Mucosa of descending colon (tissue), 3 donors: ENCODE measurements around the gene HOXD12. TPM values are rescaled to one million over a fixed set of nuclear protein-coding genes. Genes with fewer than 3 reads are reported as not detected.

Experiments
- ATAC-seq: fragments of 200-7000 bp; cut with Tn5 transposase; one replicate; pipeline ENCODE4 v1.9.1; 2020; ENCODE audit warnings: mild to moderate bottlenecking, moderate library complexity
- DNase-seq, 3 donors: peaks; one replicate each; pipeline ENCODE4 v3.0.0-alpha.2; 2020
- H3K36me3 ChIP-seq: fragments of 200-600 bp; one replicate; pipeline ENCODE4 v1.8.0; 2021; ENCODE audit warnings: low read depth, mild to moderate bottlenecking
- H3K4me1 ChIP-seq: fragments of 200-600 bp; one replicate; pipeline ENCODE4 v1.8.0; 2021; ENCODE audit warnings: low read depth, mild to moderate bottlenecking
- H3K4me3 ChIP-seq: fragments of 200-600 bp; one replicate; pipeline ENCODE4 v1.8.0; 2021; ENCODE audit warnings: mild to moderate bottlenecking
- H3K9me3 ChIP-seq: fragments of 200-600 bp; one replicate; pipeline ENCODE4 v1.8.0; 2021; ENCODE audit warnings: mild to moderate bottlenecking
- intact Hi-C, 2 donors: fragments of 100-400 bp; cut with DNase I in 1 of 2; cut with micrococcal nuclease in 1 of 2; formaldehyde crosslinking; loops; one replicate each; pipeline versions ENCODE4 v1.11.0 to v1.11.1; 2022; cut with DNase I, micrococcal nuclease
- total RNA-seq, 3 donors: library from RNA; stranded (reverse); fragmentation: NEBNext Ultra II Directional in 2 of 3; extraction: Animal tissue kit (Norgen Biotek cat#: 25700) in 2 of 3; gene quantifications; one replicate each; pipeline versions ENCODE4 v1.2.1 to v1.2.4, GENCODE V29; 2021 to 2023
- TF ChIP-seq, protein P1 (sequence below): fragments of 200-600 bp; IDR thresholded peaks from one replicate; pipeline ENCODE4 v1.8.0; 2022; ENCODE audit warnings: antibody characterized with exemption, mild to moderate bottlenecking
- donor health status: DM: no; HTN: no; CAD: no; lungs with moderate emphysema.
- donor health status: DM: no; HTN: no; CAD: no.
- donor health status: DM: no; HTN: yes; CAD: no.

HOXD12 gene
- total RNA-seq, 3 donors from 2014 or later: not detected

DNA sequence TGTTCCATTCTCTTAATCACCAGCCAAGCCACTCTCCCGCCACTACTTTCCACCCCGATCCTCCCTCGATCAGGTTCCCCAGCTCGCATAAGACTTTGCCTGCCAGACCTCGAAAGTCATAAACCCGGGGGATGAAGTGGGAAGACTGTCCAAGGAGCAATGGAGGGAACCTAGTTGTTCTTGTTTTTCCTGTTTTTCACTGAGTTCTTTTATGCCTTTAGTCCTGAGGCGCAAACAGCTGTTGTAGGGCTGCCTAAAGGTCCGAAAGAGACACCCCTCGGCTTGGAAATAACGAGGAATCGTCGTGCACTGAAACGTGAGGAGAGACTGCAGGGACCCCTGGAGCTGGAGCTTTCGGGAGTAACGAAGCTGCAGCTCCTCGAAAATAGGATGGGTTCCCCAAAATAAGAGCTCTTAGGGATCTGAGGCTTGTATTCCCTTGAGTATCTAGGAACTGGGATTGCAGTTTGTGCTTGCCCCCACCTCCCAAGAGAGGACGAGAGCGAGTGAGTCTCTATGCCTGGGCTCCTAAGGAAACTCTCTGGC is 1.7 kb upstream of the HOXD12 start:
- intact Hi-C loops: loop anchor here in 1 of 2 donors (5.0 kb wide), 1 partner anchor 406 kb away; no protein-coding TSS in a partner anchor
- no peaks in the 10 kb centered on the region for H3K9me3 ChIP-seq
- no peaks in the 10 kb centered on the region for H3K36me3 ChIP-seq
- TF ChIP-seq, protein P1, sequence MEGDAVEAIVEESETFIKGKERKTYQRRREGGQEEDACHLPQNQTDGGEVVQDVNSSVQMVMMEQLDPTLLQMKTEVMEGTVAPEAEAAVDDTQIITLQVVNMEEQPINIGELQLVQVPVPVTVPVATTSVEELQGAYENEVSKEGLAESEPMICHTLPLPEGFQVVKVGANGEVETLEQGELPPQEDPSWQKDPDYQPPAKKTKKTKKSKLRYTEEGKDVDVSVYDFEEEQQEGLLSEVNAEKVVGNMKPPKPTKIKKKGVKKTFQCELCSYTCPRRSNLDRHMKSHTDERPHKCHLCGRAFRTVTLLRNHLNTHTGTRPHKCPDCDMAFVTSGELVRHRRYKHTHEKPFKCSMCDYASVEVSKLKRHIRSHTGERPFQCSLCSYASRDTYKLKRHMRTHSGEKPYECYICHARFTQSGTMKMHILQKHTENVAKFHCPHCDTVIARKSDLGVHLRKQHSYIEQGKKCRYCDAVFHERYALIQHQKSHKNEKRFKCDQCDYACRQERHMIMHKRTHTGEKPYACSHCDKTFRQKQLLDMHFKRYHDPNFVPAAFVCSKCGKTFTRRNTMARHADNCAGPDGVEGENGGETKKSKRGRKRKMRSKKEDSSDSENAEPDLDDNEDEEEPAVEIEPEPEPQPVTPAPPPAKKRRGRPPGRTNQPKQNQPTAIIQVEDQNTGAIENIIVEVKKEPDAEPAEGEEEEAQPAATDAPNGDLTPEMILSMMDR: no peak
- ATAC-seq (no peak), DNase-seq (no peak)
- no peak overlapping the region for H3K4me3 ChIP-seq
- H3K4me1 ChIP-seq: peaks cover 24% of the 10 kb centered on the region

DNA sequence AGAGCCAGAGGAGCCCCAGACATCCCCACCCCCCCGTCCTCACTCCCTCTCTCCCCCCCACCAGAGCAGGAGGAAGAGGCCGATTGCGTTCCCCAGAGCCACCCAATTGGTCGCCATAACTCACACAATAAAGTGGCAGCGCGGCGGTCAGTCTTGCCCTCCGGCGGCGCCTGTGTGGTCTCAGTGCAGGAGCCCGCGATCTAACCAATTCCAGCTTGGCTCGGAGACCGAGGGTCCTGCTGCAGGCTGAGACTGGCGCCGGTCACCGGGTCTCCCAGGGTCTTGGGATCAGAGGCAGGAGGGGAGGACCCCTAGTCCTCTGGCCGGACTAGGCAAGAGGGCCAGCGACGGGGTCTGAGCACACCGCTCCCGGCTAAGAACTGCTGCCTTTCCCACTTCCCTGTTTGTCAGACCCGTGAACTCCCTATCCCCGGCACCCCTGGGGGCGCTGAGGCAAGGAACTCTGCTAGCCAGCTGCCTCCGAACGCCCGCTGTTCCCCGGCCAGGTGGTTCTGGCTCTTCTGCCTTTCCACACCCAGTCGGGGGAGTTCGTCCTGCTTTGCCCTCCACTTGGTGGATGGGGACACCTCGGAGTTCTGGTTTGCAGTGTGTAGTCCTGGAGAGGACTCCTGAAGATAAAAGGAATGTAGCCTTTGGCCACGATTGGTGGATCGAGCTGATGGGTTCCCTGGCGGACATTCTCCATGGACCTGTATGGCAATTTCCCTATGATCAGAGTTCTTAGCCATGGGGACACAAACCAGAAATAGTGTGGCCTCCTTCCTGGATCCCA is 1.0 kb upstream of the HOXD12 start:
- TF ChIP-seq, protein P1: no peak
- Histone ChIP-seq H3K4me3 (no peak overlapping the region), H3K9me3 (no peaks in the 10 kb centered on the region), H3K36me3 (no peaks in the 10 kb centered on the region), H3K4me1 (peaks cover 17% of the 10 kb centered on the region)
- DNase-seq: no peak
- intact Hi-C loops: loop anchor here in 1 of 2 donors (5.0 kb wide), 1 partner anchor 406 kb away; no protein-coding TSS in a partner anchor
- ATAC-seq: no peak

DNA sequence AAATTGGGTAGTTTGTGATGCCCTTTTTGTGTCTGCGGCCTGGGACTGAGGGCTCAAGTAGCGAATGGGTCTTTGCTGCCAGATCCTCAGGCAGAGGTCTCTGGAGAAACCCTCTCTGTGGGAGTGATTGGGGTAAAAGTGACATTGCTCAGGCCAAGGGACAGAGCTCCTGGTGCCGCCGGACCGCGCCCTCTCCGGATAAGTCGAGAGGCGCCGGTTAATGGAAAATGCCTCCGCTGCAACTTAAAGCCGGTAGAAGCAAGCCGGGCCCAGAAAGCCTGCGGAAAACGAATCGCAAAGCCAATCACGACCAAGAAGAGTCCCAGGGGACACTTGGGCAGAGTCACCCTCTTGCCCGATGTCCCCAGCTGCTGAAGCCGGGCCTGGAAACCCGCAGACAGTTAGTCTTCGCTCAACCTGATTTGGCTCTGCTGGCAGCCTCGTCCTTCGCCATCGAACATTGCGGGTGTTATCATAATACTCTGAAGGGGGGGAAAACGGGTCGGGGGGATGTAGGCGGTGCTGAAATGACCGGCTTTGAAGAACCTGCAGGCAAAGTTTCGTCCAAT is 352 bp upstream of the HOXD12 start:
- ATAC-seq (no peak), DNase-seq (no peak)
- no peaks in the 10 kb centered on the region for H3K36me3 ChIP-seq
- H3K4me3 ChIP-seq: no peak overlapping the region
- no peaks in the 10 kb centered on the region for H3K9me3 ChIP-seq
- TF ChIP-seq, protein P1: no peak
- intact Hi-C loops: loop anchor here in 1 of 2 donors (5.0 kb wide), 1 partner anchor 407 kb away; no protein-coding TSS in a partner anchor
- H3K4me1 ChIP-seq: peaks cover 17% of the 10 kb centered on the region

- Histone ChIP-seq H3K4me3 (no peak overlapping the region), H3K36me3 (no peaks in the 10 kb centered on the region), H3K9me3 (no peaks in the 10 kb centered on the region), H3K4me1 (peaks cover 22% of the 10 kb centered on the region)
- peak in 1 of 3 donors; percentile 10 for DNase-seq
- ATAC-seq: no peak
- intact Hi-C loops: no loop called here
- TF ChIP-seq, protein P1: no peak
Measured at GRCh38 chr2:176100547-176101140, 1.0 kb downstream of the HOXD12 start.

DNA sequence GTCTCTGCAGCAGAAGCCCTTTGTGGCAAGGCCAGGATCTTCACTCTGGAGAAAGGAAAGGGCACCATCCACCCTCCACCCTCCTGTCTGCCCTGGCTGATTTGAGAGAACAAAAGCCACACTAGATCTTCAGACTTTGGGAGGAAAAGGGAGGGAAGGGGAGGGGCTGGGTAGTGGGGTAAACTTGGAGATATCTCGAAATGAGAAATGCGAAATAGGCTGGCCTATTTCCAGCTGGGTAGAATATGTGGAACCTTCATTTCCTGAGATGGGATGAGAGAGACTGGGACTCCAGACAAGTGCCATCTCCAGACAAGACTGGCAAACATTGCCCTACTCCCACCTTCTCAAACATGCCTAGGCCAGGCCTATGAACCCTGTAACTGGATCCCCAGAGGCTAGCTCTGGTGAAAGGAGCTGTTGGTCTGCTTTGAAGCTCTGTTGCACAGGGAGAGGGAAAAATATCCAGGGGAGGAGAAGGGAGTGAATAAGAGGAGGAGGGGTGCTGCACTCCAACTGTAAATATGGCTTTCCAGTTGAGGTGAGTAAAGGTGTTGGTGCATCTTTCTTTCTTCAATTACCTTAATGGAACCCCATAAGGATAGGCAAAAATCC is 1.7 kb downstream of the HOXD12 start:
- Histone ChIP-seq H3K4me1 (peaks cover 22% of the 10 kb centered on the region), H3K4me3 (no peak overlapping the region), H3K36me3 (no peaks in the 10 kb centered on the region), H3K9me3 (no peaks in the 10 kb centered on the region)
- ATAC-seq (no peak), DNase-seq (no peak)
- TF ChIP-seq, protein P1: no peak
- intact Hi-C loops: no loop called here
